Measurements from ENCODE around the gene CTIF.

The CTIF gene

GRCh38 chr18:48751727-48752468 is 213.1 kb downstream of the CTIF start:
- Histone ChIP-seq H3K9me3 (ENCODE audit: insufficient read depth, low read length) (no peaks in the 10 kb centered on the region), H3K9me2 (replicated peaks; ENCODE audit: insufficient read depth, low read length) (no peaks in the 10 kb centered on the region), H3K27me3 (ENCODE audit: low read length) (no peaks in the 10 kb centered on the region), H4K20me1 (ENCODE audit: low read depth, low read length) (no peaks in the 10 kb centered on the region), H3K4me2 (ENCODE audit: low read depth, low read length, poor library complexity, severe bottlenecking) (no peak overlapping the region), H3F3A (ENCODE audit: insufficient read depth) (no peaks in the 10 kb centered on the region), H3K27ac (ENCODE audit: low read depth, low read length) (no peak overlapping the region), H3K9ac (ENCODE audit: low read length) (no peak overlapping the region), H2AFZ (ENCODE audit: low read depth, low read length, severe bottlenecking) (no peak overlapping the region), H3K79me2 (ENCODE audit: insufficient read depth, low read length) (no peaks in the 10 kb centered on the region), H3K36me3 (ENCODE audit: low read length) (no peaks in the 10 kb centered on the region), H3K4me3 (ENCODE audit: insufficient read depth, low read length, poor library complexity, severe bottlenecking) (no peak overlapping the region)
- TF ChIP-seq CTCF (IDR thresholded peaks at IDR 0.05; ENCODE audit: insufficient read depth, low read length, poor library complexity, severe bottlenecking) (no peak), EZH2phosphoT487 (conservative IDR thresholded peaks at IDR 0.05; ENCODE audit: low read length) (no peak)

- Histone ChIP-seq H3K4me3 (ENCODE audit: insufficient read depth, low read length, poor library complexity, severe bottlenecking) (no peak overlapping the region), H3K9me2 (replicated peaks; ENCODE audit: insufficient read depth, low read length) (no peaks in the 10 kb centered on the region), H3K27me3 (ENCODE audit: low read length) (no peaks in the 10 kb centered on the region), H3F3A (ENCODE audit: insufficient read depth) (no peaks in the 10 kb centered on the region), H4K20me1 (ENCODE audit: low read depth, low read length) (no peaks in the 10 kb centered on the region), H3K9me3 (ENCODE audit: insufficient read depth, low read length) (no peaks in the 10 kb centered on the region), H3K9ac (ENCODE audit: low read length) (no peak overlapping the region), H3K36me3 (ENCODE audit: low read length) (no peaks in the 10 kb centered on the region), H3K79me2 (ENCODE audit: insufficient read depth, low read length) (no peaks in the 10 kb centered on the region), H3K4me2 (ENCODE audit: low read depth, low read length, poor library complexity, severe bottlenecking) (no peak overlapping the region), H2AFZ (ENCODE audit: low read depth, low read length, severe bottlenecking) (no peak overlapping the region), H3K27ac (ENCODE audit: low read depth, low read length) (no peak overlapping the region)
- TF ChIP-seq EZH2phosphoT487 (conservative IDR thresholded peaks at IDR 0.05; ENCODE audit: low read length): no peak
- TF ChIP-seq CTCF (IDR thresholded peaks at IDR 0.05; ENCODE audit: insufficient read depth, low read length, poor library complexity, severe bottlenecking): no peak
Measured at GRCh38 chr18:48752478-48752877, 213.6 kb downstream of the CTIF start.

GRCh38 chr18:48752928-48753327 is 214.1 kb downstream of the CTIF start:
- H3F3A ChIP-seq (ENCODE audit: insufficient read depth): no peaks in the 10 kb centered on the region
- no peaks in the 10 kb centered on the region for H3K9me3 ChIP-seq (ENCODE audit: insufficient read depth, low read length)
- no peak overlapping the region for H3K27ac ChIP-seq (ENCODE audit: low read depth, low read length)
- H3K9me2 ChIP-seq (replicated peaks; ENCODE audit: insufficient read depth, low read length): no peaks in the 10 kb centered on the region
- no peaks in the 10 kb centered on the region for H4K20me1 ChIP-seq (ENCODE audit: low read depth, low read length)
- H3K27me3 ChIP-seq (ENCODE audit: low read length): no peaks in the 10 kb centered on the region
- no peak overlapping the region for H3K9ac ChIP-seq (ENCODE audit: low read length)
- H3K4me3 ChIP-seq (ENCODE audit: insufficient read depth, low read length, poor library complexity, severe bottlenecking): no peak overlapping the region
- no peak overlapping the region for H2AFZ ChIP-seq (ENCODE audit: low read depth, low read length, severe bottlenecking)
- no peaks in the 10 kb centered on the region for H3K79me2 ChIP-seq (ENCODE audit: insufficient read depth, low read length)
- no peaks in the 10 kb centered on the region for H3K36me3 ChIP-seq (ENCODE audit: low read length)
- TF ChIP-seq CTCF (IDR thresholded peaks at IDR 0.05; ENCODE audit: insufficient read depth, low read length, poor library complexity, severe bottlenecking) (no peak), EZH2phosphoT487 (conservative IDR thresholded peaks at IDR 0.05; ENCODE audit: low read length) (no peak)
- no peak overlapping the region for H3K4me2 ChIP-seq (ENCODE audit: low read depth, low read length, poor library complexity, severe bottlenecking)
